ENCODE measurements around the gene WBP4. TPM values are rescaled to one million over a fixed set of nuclear protein-coding genes. Genes with fewer than 3 reads are reported as not detected.
"Not testable (repeated sequence)": the region's sequence is repeated elsewhere in the genome, so short reads cannot be mapped to it uniquely, and the experiment has no call there.

Gene WBP4
- polyA plus RNA-seq, 2 of the 4 experiments (the other 2 are of a cell fraction), result 9.0 to 13.9 TPM

DNA sequence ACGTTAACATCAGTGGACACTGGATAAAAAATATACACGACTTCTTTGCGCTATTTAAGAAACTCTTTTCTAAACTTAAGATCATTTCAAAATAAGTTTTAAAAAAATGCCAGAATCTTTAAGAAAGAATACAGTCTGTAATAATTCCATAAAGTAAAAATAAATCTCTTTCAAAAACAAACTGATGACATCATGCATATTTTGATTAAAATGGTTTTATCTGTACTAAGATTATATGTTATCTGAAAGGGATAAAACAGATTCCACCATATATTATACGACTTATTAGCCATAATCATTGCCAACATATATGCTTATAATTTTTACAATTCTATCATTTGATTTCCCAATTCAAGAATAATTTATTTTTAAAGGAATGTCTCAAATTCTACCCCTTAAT is 26.9 kb upstream of the WBP4 start:
- 87% methylated on average over 4 of the region's 4 CpGs for WGBS (ENCODE audit: missing lambda C conversion rate)
- no peak for FAIRE-seq
- DNase-seq (ENCODE audit: low read depth in 1 of 2, low spot score in 1 of 2), result no peak
- CTCF ChIA-PET, result no interaction called here
- Histone ChIP-seq H3K4me3 (no peak overlapping the region), H3K4me1 (no peaks in the 10 kb centered on the region), H3K27ac (no peak overlapping the region), H3K4me2 (no peak overlapping the region), H3K9me3 (no peaks in the 10 kb centered on the region)
- POLR2A ChIA-PET, result no interaction called here
- ATAC-seq, result no peak
- TF ChIP-seq POLR2AphosphoS2 (conservative IDR thresholded peaks at IDR 0.05; ENCODE audit: low read length), result no peak
- no peak for TF ChIP-seq MYC (IDR thresholded peaks at IDR 0.05; ENCODE audit: borderline replicate concordance, low read length)
- TF ChIP-seq, protein P1, sequence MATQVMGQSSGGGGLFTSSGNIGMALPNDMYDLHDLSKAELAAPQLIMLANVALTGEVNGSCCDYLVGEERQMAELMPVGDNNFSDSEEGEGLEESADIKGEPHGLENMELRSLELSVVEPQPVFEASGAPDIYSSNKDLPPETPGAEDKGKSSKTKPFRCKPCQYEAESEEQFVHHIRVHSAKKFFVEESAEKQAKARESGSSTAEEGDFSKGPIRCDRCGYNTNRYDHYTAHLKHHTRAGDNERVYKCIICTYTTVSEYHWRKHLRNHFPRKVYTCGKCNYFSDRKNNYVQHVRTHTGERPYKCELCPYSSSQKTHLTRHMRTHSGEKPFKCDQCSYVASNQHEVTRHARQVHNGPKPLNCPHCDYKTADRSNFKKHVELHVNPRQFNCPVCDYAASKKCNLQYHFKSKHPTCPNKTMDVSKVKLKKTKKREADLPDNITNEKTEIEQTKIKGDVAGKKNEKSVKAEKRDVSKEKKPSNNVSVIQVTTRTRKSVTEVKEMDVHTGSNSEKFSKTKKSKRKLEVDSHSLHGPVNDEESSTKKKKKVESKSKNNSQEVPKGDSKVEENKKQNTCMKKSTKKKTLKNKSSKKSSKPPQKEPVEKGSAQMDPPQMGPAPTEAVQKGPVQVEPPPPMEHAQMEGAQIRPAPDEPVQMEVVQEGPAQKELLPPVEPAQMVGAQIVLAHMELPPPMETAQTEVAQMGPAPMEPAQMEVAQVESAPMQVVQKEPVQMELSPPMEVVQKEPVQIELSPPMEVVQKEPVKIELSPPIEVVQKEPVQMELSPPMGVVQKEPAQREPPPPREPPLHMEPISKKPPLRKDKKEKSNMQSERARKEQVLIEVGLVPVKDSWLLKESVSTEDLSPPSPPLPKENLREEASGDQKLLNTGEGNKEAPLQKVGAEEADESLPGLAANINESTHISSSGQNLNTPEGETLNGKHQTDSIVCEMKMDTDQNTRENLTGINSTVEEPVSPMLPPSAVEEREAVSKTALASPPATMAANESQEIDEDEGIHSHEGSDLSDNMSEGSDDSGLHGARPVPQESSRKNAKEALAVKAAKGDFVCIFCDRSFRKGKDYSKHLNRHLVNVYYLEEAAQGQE (IDR thresholded peaks at IDR 0.05), result no peak
- no peak for TF ChIP-seq TFCP2L1 (CRISPR knock-in tag; IDR thresholded peaks at IDR 0.05)
- TF ChIP-seq TP53 (CRISPR knock-in tag; IDR thresholded peaks at IDR 0.05), result no peak
- TF ChIP-seq CHD4 (IDR thresholded peaks at IDR 0.05; ENCODE audit: borderline replicate concordance), result no peak
- no peak for TF ChIP-seq BHLHE40 (IDR thresholded peaks at IDR 0.05; ENCODE audit: low read depth, low read length)
- TF ChIP-seq GATA3 (IDR thresholded peaks at IDR 0.05; ENCODE audit: borderline replicate concordance), result no peak
- TF ChIP-seq FOSB (CRISPR knock-in tag; IDR thresholded peaks at IDR 0.05), result no peak
- no peak for TF ChIP-seq EHF (CRISPR knock-in tag; IDR thresholded peaks at IDR 0.05)
- TF ChIP-seq HOXA7 (CRISPR knock-in tag; IDR thresholded peaks at IDR 0.05), result no peak
- TF ChIP-seq RAD21 (conservative IDR thresholded peaks at IDR 0.05 in 1 of 2, IDR thresholded peaks at IDR 0.05 in 1 of 2), result no peak

DNA sequence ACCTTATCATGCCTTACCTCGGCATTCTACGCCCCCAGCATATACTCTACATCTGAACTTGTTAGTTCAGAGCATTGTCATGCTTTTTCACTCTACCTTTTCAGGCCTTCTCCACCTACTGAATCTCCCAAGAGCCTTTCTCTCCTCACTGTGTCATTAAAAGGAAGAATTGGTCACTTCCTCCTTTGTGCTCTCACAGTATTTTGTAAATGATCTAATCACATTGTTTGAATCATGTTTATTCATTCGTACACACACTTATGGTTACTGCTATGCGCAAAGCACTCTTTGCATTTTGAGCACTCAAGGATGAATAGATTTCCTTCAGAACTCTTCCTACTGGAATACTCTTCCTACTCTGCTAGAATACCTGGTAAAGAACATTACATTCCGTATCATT is 26.4 kb upstream of the WBP4 start:
- CTCF ChIA-PET, result interaction anchor here (0.6 kb wide), 1 partner anchor 19 kb away, joined by 3 read pairs; no protein-coding TSS in a partner anchor
- DNase-seq (ENCODE audit: low read depth in 1 of 2, low spot score in 1 of 2) (no peak), FAIRE-seq (no peak), ATAC-seq (no peak)
- WGBS (ENCODE audit: missing lambda C conversion rate), result 92% methylated on average over 5 of the region's 5 CpGs
- POLR2A ChIA-PET, result no interaction called here
- Histone ChIP-seq H3K4me3 (no peak overlapping the region), H3K9me3 (no peaks in the 10 kb centered on the region), H3K4me2 (no peak overlapping the region), H3K27ac (no peak overlapping the region), H3K4me1 (no peaks in the 10 kb centered on the region)
- TF ChIP-seq NFE2L2 (conservative IDR thresholded peaks at IDR 0.05; ENCODE audit: low read length), result no peak
- TF ChIP-seq JUNB (IDR thresholded peaks at IDR 0.05), result no peak
- no peak for TF ChIP-seq ZSCAN20 (CRISPR knock-in tag; IDR thresholded peaks at IDR 0.05)
- TF ChIP-seq NPAS2 (CRISPR knock-in tag; IDR thresholded peaks at IDR 0.05; ENCODE audit: borderline replicate concordance), result no peak
- TF ChIP-seq ESRRA (IDR thresholded peaks at IDR 0.05; ENCODE audit: borderline replicate concordance, low read length), result no peak
- no peak for TF ChIP-seq HOXB5 (CRISPR knock-in tag; IDR thresholded peaks at IDR 0.05)
- no peak for TF ChIP-seq MAZ (IDR thresholded peaks at IDR 0.05; ENCODE audit: borderline replicate concordance, low read depth, low read length)
- TF ChIP-seq RFX5 (IDR thresholded peaks at IDR 0.05), result no peak
- TF ChIP-seq CHD4 (IDR thresholded peaks at IDR 0.05; ENCODE audit: borderline replicate concordance), result no peak
- TF ChIP-seq FOSL2 (IDR thresholded peaks at IDR 0.05), result no peak
- TF ChIP-seq FOSL2 (CRISPR knock-in tag; IDR thresholded peaks at IDR 0.05), result no peak
- TF ChIP-seq ZFP36 (IDR thresholded peaks at IDR 0.05; ENCODE audit: borderline replicate concordance, partially characterized antibody), result no peak
- TF ChIP-seq ZC3H11A (IDR thresholded peaks at IDR 0.05), result no peak
- TF ChIP-seq, protein P2, sequence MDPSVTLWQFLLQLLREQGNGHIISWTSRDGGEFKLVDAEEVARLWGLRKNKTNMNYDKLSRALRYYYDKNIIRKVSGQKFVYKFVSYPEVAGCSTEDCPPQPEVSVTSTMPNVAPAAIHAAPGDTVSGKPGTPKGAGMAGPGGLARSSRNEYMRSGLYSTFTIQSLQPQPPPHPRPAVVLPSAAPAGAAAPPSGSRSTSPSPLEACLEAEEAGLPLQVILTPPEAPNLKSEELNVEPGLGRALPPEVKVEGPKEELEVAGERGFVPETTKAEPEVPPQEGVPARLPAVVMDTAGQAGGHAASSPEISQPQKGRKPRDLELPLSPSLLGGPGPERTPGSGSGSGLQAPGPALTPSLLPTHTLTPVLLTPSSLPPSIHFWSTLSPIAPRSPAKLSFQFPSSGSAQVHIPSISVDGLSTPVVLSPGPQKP (IDR thresholded peaks at IDR 0.05; ENCODE audit: low read depth, low read length), result no peak

DNA sequence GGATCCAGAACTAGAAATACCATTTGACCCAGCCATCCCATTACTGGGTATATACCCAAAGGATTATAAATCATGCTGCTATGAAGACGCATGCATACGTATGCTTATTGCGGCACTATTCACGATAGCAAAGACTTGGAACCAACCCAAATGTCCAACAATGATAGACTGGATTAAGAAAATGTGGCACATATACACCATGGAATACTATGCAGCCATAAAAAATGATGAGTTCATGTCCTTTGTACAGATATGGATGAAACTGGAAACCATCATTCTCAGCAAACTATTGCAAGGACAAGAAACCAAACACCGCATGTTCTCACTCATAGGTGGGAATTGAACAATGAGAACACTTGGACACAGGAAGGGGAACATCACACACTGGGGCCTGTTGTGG is 24.8 kb upstream of the WBP4 start:
- DNase-seq (ENCODE audit: low read depth in 1 of 2, low spot score in 1 of 2); ATAC-seq; H3K4me3 ChIP-seq; POLR2A ChIA-PET; H3K9me3 ChIP-seq; CTCF ChIA-PET; H3K4me2 ChIP-seq; FAIRE-seq; H3K4me1 ChIP-seq; H3K27ac ChIP-seq: not testable (repeated sequence)
- WGBS (ENCODE audit: missing lambda C conversion rate), result 95% methylated on average over 5 of the region's 5 CpGs

Measured in A549 (cell line).